NCI-H82 treated with DMSO at 0.1 percent for 48 hours (cell line): ENCODE data around the gene TBC1D13.
A peak's percentile ranks its signal among the peaks of the same experiment; 100 is the strongest.

ENCODE experiments used
- DNase-seq: peaks from one replicate; lab custom pipeline; 2025; ENCODE audit not compliant: unreplicated experiment; lab: John Stamatoyannopoulos, UW

The TBC1D13 gene

GRCh38 chr9:128820665-128821583 lies 33.9 kb downstream of the TBC1D13 start:
- DNase-seq, result no peak

DNA sequence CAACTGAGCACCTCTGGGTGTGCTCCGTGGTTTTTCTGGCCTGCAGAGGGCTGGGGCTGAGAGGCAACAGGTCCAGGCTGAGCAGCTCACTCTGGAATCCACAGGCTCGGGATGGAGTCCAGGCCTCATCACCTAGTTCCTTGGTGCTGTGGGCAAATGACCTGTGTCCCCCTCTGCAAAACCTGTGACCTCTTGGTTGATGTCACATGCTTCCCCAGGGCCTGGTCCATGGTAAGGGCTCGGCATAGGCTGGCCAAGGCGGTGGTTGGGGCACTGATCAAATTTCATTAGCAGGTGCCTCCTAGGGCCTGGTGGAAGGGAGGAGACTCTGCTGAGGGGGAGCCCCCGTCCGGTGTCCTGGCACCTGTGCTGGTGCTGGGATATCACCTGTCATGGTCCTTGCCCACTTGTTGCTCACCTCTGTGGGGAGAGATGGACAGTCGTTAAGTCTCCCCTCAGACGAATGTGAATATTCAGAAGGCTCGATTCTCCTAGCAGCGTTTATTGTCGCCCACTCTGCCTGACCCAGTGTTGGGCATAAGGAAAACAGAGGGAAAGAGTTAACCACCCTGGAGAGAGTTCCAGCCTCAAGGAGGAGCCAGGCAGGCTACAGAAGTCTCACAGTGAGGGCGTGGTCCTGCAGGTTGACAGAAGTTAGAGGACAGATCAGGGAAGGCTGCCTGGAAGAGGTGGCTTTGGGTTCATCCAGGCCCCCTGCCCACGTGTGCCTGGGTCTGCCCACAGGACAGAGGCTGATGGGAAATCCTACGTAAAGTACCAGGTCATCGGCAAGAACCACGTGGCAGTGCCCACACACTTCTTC lies 34.7 kb downstream of the TBC1D13 start:
- DNase-seq, result no peak

GRCh38 chr9:128822407-128823042 lies 35.5 kb downstream of the TBC1D13 start:
- no peak for DNase-seq

GRCh38 chr9:128823362-128823902 lies 36.4 kb downstream of the TBC1D13 start:
- DNase-seq, result no peak

- no peak for DNase-seq
Measured at GRCh38 chr9:128823903-128824406, 36.9 kb downstream of the TBC1D13 start.

- DNase-seq, result no peak
Measured at GRCh38 chr9:128824911-128825310, 37.9 kb downstream of the TBC1D13 start.

GRCh38 chr9:128825923-128826700 lies 39.1 kb downstream of the TBC1D13 start:
- no peak for DNase-seq

- no peak for DNase-seq
Measured at GRCh38 chr9:128828267-128828666, 41.2 kb downstream of the TBC1D13 start.

DNA sequence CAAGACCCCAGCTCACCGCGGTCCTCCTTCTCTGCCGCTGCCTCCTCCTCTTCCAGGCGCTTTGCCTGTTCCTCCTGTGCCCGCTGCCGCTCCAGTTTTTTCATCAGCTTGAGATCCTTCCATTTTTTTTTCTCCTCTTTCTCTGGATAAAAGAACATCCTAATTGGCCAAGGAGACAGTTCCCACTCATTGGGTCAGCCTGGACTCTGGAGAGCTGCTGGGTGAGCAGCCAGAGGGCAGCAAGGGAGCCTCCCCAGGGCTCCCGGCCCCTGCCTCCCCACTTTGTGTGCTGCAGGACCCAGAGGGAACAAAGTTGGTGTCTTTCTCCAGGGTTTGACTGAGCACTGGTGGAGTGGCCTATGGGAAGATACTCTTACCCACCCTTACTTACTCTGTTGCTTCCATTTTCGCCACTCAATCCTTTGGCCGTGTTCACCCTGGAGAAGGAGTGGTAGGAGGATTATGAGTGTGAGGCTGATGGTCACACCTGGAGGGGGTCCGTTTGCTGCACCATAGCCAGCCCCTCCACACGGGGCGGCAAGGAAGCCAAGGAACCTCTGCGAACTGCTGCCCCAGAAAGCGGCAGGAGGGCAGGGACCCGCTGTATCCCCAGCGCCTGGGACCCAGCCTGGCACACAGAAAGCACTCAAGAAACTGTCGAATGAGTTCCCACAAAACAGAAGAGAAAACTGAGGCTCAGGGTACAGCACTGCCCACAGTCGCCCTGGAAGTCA lies 41.8 kb downstream of the TBC1D13 start:
- DNase-seq, result no peak

DNA sequence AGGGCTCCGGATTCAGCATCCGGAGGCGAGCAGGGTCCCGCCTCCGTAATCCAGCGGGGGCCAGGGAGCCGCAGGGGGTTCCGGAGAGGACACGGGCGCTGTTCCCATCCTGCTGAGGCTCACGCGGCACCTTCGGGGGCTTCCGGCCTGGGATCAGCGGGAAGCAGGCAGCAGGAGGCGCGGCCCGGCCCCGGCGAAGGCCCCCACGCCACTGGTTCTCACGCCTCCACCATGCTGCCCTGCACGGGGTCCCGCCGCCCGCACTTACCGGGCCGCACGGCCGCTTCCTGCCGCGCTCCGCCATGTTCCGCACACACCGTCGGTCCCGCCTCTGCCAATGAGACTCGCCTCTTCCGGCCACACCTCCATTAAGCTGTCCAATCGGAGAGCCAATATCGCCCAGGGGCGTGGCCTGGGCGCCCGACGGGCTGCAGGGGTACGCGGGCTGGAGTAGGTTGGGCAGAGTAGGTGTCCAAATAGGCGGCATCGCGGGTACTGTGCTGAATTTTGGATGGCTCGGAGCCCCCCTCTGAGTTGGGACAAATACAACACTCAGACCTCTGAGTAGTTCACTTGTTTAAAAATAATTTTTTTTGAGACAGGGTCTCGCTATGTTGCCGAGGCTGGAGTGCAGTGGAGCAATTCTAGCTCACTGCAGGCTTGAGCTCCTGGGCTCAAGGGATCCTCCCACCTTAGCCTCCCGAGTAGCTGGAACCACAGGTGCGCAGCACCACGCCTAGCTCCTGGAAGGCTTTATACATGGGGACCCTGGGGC lies 42.6 kb downstream of the TBC1D13 start, which contains the start of gene SPOUT1:
TSS of gene SPOUT1 (minus strand) at position 318 of the 775 bp plus-strand sequence. CDS start at position 304, 14 bp downstream.
- peak; percentile 85 for DNase-seq

DNA sequence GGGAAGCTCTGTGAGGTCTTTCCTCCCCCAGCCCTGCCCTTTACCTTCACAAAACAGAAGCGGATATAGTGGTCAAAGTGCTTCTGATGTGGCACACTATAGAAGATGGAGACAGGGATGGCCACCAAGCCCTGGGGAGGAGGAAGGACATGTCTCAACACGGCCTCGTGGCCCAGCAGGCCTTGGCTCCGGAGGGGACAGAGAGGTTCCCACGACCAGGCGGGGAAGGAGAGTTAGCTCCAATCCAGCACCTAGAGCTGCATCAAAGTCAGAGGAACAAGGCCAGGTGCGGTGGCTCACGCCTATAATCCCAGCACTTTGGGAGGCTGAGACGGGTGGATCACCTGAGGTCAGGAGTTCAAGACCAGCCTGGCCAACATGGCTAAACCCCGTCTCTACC lies 46.6 kb downstream of the TBC1D13 start:
- no peak for DNase-seq

DNA sequence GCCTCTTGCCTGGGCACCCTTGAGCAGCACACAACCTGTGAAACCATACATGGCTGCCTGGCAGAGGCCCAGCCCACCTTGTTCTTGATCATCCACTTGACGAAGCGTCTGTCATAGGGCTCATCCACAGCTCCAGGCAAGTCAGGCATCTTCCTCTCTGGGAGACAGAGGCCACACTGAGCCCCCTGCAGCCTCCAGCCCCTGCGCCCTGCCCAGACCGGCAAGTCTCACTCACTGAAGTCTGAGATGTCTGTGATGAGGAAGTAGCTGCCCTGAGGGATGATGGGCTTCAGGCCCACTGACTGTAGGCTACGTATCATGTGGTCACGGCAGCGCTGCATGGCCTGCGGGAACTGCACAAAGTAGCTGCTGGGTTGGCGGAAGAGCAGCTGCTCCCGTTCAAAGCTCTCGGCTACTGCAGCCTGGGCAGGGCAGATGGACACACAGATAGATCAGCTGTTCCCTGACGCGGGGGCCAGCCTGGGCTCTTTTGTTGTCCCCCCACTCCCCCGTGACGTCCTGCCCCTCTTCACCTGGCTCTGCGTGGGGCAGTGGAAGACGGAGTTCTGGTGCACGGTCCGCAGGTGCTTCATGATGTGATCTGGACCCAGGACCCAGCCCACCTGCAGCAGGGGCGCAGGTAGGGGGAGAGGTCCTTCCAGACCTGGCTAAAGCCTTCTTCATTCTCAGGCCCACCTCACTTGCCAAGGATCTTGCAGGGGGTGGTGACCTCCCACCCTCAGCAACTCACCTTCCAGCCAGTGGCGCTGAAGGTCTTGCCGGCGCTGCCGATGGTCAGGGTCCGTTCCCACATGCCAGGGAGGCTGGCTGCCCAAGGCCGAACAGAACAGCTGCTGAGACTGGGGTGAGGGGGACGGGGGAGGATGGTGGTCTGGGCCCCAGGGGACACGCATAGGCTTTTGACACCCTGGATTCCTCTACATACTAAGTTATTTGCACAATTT lies 48.5 kb downstream of the TBC1D13 start:
- no peak for DNase-seq

DNA sequence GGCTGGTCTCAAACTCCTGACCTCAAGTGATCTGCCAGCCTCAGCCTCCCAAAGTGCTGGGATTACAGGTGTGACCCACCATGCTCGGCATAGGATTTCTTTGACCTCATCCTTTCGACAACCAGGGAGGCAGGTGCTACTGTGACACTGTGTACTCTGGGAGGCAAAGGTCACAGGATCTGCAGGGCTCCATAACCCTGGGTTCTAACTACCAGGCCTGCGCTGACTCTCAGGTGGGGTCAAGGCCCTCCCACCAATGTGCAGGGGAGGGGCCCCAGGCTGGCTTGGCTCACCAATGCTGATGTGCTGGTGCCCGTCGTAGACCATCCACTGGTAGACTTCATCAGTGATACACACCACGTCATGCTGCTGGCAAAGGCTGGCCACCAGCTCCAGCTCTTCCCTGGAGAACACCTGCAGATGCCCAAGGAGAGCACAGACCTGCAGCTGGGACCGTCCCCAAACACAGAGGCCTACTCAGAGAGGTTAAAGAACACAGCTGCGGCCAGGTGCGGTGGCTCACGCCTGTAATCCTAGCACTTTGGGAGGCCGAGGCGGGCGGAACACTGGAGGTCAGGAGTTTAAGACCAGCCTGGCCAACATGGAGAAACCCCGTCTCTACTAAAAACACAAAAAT lies 49.6 kb downstream of the TBC1D13 start:
- DNase-seq, result no peak

DNA sequence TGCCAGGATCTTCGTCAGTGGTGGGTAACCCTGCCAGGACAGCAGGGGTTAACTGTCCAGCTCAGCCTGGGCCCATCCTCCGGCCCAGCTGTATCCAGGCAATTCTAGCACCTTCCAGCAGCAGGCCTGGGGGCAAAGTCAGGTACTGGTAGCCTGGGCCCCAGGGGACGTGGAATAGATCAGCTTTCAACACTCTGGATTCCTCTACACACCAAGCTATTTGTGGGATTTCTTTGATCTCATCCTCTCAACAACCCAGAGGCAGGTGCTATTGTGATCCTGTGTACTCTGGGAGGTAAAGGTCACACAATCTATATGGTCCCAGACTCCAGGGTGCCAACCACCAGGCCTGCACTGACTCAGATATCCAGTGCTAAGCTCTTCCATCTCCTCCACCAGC lies 51.3 kb downstream of the TBC1D13 start:
- no peak for DNase-seq

- DNase-seq, result no peak
Measured at GRCh38 chr9:128840524-128840923, 53.5 kb downstream of the TBC1D13 start.

DNA sequence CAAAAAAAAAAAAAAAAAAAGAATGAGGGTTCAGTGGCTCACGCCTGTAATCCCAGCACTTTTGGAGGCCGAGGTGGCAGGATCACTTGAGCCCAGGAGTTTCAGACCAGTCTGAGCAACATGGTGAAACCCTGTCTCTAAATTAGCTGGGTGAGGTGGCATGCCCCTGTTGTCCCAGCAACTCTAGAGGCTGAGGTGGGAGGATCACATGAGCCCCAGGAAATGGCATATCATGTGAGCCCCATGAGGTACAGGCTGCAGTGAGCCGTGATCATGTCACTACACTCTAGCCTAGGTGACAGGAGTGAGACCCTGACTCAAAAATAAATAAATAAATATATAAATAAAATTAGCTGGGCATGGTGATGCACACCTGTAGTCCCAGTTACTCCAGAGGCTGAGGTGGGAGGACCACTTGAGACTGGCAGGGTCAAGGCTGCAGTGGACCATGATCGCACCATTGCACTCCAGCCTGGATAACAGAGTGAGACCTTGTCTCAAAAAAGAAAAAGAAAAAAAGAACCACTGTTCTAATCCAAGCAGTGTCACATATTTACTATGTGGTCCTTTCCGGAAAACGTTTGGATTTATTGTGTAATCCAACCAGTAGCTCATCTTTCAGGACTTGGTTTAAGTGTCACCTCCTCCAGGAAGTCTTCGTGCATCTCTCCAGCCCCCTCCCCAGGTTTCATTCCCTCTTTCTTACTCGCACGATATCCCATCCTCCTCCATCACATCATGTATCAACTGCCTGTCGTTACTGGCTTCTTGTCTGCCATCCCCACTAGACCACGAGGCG lies 54.8 kb downstream of the TBC1D13 start:
- no peak for DNase-seq
